Frontal cortex (tissue), 4 donors: ENCODE measurements around the gene GRIK4. TPM values are rescaled to one million over a fixed set of nuclear protein-coding genes. Genes with fewer than 3 reads are reported as not detected.
A peak's percentile ranks its signal among the peaks of the same experiment; 100 is the strongest.
"Not testable (repeated sequence)": the region's sequence is repeated elsewhere in the genome, so short reads cannot be mapped to it uniquely, and the experiment has no call there.

Experiments used
- DNase-seq, 2 donors: peaks; one replicate each; pipeline ENCODE4 v3.0.0; 2012; ENCODE audit warnings: low spot score in 2 of 2
- FAIRE-seq: peaks from 2 replicates; lab custom pipeline; 2012; peaks lifted over from hg19 to GRCh38; lab: Jason Lieb, UNC
- total RNA-seq: library from RNA; depleted of rRNA; stranded (reverse); fragments of >200 nt; gene quantifications from one replicate; pipeline ENCODE4 v1.2.3, GENCODE V29; 2014
- donor health status: control.
- donor health status: control.
- donor health status: control.

The GRIK4 gene
- total RNA-seq, 1 donor from 2014 or later: 3.3 TPM

DNA sequence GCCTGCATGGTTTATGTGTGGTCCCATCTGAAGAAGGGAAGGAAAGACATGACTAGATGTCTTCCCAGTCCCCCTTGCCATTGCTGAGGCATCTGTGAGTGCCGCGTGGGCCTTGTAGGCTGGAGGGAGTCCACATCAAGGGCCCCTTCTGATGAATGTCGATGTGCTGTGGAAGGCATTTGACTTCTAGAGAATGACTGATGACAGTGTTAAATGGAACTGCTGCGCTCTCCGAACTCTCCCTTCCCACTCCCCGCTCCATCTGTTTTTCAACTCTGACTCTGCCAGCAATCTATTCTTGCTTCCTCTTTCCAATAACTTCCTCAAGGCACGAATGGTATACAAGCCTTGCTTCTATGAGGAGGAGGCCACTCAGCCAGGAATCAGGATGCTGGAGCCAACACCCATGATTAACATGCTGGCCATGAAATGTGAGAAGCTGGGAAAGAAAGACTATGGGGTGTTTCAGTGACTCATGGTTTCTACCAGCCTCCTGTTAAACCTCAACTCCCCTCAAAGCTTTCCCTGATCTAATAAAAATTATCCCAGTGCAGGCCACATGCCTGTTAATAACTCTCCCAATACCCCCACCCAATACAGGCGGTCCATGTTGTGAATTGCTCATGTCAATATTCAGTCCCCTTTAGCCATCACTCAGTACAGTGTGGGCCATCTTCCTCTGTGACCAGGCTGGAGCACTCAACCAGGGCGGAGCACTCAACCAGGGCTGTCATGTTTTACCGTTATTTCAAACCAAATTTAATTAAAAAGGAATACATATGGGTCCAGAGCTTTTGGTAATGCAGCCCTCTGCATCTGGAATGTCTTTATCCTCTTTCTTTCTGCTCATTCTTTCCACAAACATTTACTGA is 466.0 kb downstream of the GRIK4 start:
- FAIRE-seq: no peak
- no peak for DNase-seq

DNA sequence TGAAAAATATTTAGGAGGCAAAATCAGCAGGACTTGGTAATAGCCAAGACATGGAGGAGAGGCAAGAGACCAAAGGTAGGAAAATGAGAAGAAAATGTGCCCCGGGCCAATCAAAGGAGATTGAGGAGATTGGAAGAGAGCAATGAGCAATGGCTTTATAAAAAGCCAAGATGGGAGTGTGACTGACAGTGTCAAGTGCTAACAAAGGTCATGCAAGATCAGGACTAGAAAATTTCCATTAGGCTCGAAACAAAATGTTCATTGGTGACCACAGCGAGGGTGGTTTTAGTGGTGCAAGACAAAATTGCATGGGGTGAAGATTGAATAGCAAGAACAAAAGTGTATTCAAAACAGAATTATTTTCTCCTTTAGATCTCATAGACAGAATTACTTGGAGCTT is 467.2 kb downstream of the GRIK4 start:
- FAIRE-seq (no peak), DNase-seq (no peak)

DNA sequence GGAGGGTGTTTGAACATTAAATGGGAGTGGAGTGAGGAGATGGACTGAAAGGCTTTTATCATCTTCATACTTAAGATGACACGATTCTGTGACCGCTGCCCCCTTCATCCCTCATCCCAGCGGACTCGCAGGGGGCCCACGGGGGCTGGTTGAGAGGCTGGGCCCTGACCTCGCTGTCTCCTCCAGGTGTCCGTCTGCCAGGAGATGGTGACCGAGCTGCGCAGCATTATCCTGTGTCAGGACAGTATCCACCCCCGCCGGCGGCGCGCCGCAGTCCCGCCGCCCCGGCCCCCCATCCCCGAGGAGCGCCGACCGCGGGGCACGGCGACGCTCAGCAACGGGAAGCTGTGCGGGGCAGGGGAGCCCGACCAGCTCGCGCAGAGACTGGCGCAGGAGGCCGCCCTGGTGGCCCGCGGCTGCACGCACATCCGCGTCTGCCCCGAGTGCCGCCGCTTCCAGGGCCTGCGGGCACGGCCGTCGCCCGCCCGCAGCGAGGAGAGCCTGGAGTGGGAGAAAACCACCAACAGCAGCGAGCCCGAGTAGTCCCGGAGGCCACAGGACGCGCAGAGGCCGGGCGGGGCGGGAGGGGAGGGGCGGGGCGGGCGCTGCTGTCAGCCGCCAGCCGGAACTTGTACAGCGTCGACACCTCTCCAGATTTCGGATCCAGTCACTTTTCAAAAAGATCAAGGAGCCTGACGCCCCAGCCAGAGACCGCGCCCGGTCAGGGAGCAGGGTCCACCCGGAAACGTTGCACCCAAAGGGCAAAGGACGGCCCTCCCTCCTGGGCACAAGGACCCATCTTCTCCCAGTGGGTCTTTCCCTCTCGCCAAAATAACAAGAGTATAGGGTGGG is 474.4 kb downstream of the GRIK4 start:
- DNase-seq (peak; percentile 31 to 56), FAIRE-seq (no peak)

DNA sequence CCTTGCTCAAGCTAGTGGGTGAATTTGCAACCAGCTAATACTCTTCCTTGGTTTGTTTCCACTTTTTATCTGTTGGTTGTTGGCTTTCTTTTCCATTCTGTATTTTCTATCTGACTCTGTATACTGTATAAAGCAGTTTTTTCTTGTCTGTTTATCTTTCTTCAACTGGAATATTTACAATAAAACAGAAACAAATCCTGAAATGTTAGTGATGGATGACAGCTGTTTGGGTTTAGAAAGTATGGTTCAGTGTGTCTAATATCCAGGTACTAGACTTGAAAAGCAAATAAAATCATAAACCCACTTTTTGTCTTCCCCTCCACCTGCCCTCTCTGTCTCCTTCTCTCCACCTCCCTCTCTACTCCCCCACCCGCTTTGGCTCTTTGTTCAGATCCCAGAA is 477.1 kb downstream of the GRIK4 start:
- DNase-seq: no peak
- FAIRE-seq: no peak

DNA sequence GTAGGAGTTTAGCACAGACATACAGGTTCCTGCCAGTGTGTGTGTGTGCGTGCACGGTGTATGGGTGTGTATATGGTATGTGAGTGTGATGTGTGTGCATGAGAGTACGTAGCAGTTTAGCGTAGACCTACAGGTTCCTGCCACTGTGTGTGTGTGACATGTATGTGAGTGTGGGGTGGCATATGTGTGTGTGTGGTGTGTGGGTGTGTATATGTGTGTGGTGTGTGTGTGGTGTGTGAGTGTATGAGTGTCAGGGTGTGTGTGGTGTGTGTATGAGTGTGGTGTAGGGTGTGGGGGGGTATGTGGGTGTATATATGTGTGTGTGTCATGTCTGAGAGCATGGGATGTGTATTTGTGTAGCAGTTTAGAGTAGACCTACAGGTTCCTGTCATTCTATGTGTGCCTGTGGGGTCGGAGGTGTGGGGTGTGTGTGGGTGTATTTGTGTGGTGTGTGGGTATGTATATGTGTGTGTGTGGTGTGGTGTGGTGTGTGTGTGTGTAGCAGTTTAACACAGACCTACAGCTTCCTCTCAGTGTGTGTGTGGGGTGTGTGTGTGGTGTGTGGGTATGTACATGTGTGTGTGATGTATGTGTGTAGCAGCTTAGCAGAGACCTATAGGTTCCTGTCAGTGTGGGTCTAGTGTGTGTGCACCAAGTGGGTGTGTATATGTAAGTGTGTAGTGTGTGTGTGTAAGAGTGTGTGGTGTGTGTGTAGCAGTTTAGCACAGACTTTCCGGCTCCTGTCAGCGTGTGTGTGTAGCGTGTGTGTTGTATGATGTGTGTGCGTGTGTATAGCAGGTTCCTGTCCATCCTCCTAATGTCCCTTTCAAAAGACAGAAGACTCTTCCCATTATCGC is 480.5 kb downstream of the GRIK4 start:
- DNase-seq (no peak), FAIRE-seq (no peak)

DNA sequence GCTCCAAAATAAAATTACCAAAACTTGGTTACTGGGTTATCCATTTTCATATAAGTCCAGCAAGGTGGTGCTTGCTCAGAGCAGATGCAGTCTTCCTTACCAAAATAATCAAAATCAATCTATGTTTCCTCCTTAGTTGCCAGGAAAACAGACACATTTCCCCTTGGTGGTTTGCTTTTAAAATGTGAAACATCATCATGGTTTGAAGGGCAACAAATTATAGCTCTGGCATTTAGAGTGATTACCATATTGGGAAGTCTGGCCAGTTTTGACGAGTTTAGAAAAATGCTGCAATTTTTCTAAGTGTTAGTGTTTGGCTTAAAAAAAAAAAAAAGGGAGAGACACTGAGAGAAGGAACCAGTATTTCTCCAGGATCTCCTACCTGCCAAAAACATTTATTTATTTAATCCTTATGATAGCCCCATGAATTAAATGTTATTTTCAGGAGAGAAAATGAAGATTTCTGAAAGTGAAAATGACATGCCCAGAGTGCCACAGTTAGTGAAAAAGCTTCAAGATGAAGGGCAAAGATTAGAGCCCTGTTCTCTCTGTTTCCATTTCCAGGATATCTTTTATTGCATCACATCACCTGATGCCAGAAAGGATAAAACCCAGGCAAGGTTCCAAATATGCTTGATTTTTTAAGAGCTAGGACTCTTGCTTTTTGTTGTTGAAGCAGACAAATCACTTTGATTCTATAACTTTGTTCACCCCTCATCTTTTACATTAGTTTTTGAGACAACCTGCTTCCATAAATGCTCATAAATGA is 482.7 kb downstream of the GRIK4 start:
- FAIRE-seq (no peak), DNase-seq (no peak)

DNA sequence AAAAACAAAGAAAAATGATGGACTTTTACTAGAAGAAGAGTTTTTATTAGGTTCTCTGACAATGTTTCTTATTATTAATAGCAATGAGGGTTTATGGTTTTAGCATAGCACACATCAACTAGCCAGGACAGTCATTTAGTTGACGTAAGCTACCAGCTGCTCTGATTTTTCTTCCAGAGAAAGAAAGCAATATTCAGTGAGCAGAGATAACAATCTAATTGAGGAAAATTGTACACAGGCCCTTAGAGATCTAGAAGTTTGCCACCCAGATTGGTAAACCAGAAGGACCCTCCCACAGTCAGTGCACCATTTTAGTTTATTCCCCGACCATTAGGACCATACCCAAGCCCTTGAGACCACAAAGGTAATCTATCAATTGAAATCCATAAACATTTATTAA is 483.6 kb downstream of the GRIK4 start:
- no peak for DNase-seq
- no peak for FAIRE-seq

DNA sequence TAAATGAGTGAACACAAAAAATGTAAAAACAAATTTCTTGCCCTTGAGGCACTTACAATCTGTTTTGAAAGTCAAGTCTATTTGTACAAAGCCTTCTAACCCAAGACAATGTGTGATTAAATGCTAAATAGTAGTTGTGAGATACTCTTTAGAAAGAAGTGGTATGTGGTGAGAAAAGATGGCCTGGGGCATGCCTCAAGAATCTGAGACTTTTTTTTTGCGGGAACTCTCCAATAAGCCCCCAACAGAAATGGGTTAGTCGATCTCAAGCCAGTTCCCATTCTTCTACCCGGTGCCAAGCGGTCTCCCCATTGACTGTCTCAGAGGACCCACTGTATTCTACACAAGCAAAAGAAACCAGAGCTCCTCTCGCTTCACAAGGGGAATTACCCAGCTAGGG is 485.4 kb downstream of the GRIK4 start:
- DNase-seq: no peak
- no peak for FAIRE-seq

DNA sequence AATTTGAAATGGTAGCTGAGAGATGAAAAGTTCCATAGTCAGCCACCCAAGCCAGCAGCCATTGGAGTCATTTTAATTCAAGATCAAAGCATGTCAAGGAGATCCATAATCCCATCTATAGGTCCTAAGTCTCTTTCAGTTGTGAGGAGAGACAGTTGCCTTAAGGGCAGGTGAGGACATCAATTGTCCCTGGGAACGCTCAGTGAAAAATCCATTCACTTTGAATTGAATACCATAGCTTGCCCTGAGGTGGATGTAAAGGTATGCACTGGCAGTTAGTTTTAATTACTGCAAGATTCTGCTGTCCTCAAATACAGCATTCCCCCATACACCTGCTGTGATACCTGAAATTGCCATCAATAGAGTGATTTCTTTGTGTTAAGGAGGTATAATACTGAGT is 487.0 kb downstream of the GRIK4 start:
- FAIRE-seq (no peak), DNase-seq (no peak)

DNA sequence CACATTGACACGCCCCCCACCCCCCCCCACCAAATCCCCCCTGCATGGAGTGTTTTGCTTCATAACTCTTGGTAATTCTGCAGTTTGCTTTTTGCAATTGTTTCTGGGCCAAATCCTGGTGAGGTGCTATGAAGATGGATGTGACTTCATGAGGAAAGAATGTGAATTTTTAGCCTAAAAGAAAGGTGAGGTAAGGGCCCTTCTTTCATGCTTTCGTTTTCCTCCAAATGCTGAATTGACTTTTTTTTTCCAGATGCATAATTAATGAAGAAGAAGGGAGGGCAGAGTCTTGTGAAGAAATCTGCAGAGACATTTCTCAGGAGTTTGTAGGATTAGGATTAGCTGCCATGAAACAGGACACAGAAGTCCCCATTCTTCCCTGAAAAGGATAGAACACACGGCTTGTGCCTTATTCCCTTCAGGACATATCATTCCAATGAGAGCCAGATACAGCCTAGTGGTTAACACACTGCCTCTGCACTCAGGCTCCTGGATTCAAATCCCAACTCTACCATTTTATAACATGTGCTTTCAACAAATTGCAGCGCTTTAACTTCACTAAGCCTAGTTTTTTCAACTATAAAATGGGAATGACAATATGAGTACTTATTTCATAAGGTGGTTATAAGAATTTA is 492.8 kb downstream of the GRIK4 start:
- FAIRE-seq: no peak

DNA sequence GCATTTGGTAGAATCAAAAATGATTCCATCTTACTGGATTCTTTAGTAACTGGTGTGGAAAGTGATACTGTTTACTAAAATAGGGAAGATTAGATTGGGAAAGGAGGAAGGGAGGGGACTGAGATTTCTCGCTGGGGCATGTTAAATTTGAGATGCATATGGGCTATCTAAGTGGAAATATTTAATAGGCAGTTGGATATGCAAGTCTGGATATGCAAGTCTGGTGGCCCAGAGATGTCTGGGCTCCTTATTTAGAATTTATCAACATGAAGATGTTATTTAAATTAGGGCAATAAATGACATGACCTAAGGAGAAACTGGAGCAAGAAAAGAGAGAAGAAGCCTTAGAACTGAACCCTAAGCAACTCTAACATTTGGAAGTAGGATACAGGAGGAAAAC is 495.4 kb downstream of the GRIK4 start:
- DNase-seq (no peak), FAIRE-seq (no peak)

More for the DNA sequence above, 492.8 kb downstream of the GRIK4 start:
- DNase-seq: no peak

DNA sequence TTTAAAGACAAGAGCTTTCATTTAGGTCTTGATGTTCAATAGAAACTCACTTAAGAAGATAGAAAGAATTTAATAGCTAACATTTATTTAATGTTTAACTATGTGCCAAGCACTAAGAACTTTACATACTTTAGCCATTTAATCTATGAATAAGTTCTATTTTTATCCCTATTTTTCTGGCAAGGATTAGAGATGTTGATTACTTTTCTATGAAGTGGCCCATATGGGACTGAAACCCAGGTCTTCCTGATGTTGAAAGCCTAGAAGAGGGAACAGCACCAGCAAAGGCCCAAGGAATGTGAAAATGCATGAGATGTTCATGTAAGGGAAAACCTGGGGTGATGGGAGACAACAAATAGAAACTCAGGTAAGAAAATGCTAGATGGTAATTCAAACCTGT is 497.0 kb downstream of the GRIK4 start:
- DNase-seq (no peak), FAIRE-seq (no peak)

DNA sequence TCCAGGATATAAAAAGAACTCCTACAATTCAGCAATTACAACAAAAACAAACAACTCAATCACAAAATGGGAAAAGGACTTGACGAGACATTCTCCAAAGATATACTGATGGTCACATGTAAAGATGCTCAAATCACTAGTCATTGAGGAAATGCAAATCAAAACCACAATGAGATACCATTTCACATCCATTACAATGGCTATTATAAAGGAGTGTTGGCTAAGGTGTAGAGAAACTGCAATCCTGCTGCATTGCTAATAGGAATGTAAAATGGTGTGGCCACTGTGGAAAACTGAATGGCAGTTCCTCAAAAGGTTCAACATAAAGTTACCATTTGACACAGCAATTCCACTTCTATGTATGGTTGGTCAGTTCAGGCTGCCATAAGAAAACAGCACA is 500.5 kb downstream of the GRIK4 start:
- DNase-seq (no peak), FAIRE-seq (no peak)

DNA sequence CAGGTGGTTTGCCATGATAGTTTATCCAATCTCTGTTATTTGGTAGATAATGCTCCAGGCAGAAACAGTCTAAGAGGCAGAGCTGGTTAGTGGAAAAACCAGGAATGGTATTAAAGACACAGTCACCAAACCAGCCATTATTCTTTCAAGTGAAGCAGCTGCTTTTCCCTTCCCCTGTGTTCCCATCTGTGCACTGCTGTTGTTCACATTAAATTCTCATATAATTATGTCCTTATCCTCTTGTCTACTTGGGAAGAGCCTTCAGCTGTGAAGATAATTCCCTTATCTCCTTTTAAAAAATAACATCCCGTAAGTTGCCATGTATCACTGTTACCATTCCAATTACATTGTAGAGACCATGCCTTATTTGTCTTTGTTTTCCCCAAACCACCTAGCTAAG is 507.2 kb downstream of the GRIK4 start:
- FAIRE-seq (no peak), DNase-seq (no peak)

DNA sequence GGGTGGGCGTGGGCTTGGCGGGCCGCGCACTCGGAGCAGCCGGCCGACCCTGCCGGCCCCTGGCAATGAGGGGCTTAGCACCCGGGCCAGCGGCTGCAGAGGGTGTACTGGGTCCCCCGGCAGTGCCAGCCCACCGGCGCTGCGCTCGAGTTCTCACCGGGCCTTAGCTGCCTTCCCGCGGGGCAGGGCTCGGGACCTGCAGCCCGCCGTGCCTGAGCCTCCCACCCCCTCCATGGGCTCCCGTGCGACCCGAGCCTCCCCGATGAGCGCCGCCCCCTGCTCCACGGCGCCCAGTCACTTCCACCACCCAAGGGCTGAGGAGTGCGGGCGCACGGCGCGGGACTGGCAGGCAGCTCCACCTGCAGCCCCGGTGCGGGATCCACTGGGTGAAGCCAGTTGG is 510.2 kb downstream of the GRIK4 start:
- DNase-seq, FAIRE-seq: not testable (repeated sequence)

DNA sequence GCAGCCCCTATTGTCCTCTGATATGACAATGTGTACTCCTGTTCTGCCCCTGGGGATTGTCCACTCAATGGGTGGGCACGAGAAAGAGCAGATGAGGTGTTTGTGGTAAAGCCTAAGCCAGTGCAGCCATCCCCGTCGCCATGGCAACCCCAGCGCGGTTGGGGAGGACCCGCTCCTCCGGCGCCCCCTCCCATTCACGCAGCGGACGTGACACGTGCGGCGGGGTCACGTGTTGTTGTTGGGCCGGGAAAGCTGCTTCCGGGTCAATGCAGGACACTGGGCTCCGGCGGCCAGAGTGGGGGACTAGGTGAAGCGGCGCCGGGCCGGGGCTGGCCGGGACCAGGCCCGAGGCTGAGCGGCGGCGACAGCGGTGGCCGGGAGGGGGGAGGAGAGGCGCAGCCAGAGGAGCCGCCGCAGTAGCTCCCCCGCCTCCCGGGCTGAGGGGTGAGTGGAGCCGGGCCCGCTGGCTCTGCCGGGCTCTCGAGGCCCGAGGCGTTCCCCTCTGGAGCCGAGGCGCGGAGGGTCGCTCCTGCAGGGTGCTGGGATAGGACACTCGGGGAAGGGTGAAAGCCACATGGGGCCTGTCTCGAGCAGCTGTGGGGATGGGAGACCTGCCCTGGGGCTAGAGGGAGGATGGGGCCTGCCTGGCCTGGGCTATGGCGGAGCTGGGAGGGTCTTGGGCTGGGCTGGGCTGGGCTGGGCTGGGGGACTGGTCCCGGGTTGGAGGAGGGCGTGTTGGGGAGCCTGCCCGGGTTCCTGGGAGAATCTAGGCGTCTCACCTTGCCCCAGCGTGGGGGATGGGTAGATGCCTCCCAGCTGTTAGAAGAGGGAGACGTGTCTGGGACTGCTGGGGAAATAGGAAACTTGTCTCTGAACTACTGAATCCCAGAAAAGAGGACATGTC is 512.6 kb downstream of the GRIK4 start, which contains the start of gene TBCEL:
Gene TBCEL, plus strand, starts transcription at position 255 of the 904 bp plus-strand sequence. CDS start 21,589 bp downstream, outside the sequence.
- FAIRE-seq: no peak

DNA sequence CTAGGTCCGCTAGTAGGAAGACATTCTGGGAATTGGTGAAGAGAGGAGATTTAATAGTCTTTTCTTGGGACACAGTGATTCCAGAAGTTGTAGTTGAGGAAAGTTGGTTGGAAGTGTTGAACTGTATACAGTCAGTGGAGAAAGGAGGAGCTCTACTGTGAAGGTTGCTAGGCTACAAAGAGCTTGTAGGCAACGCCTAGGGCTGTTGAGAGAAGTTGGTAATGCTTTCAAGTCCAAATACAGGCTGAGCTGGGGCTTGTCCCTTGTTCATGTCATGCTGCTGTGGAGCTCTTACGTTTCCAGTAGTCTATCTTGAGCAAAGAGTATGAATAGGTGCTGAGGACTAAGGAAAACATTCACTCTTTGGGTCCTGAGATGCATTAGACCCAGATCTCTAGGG is 513.4 kb downstream of the GRIK4 start:
- DNase-seq (peak; percentile 10 to 15), FAIRE-seq (no peak)

More for the DNA sequence above, 512.6 kb downstream of the GRIK4 start, which contains the start of gene TBCEL:
- peak; percentile 97 for DNase-seq

DNA sequence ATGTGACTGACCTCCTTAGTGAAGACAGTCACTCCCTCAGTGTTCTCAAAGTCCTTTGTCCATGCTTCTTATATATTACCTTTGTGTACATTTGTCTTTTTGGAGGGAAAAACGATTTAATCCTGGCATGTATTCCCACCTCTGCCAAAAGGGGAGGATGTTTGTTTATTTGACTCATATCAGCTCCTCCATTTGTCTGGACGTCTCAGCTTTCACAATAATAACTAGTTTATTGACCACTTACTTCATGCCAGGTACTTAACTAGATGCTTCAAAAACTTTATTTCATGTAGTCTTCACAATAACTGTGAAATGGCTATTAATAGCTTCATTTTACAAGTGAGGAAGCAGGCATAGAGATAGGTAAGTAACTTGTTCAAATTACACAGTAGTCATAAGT is 517.6 kb downstream of the GRIK4 start:
- FAIRE-seq: no peak
- DNase-seq: no peak
